Measurements from ENCODE around the gene BNIP5.

DNA sequence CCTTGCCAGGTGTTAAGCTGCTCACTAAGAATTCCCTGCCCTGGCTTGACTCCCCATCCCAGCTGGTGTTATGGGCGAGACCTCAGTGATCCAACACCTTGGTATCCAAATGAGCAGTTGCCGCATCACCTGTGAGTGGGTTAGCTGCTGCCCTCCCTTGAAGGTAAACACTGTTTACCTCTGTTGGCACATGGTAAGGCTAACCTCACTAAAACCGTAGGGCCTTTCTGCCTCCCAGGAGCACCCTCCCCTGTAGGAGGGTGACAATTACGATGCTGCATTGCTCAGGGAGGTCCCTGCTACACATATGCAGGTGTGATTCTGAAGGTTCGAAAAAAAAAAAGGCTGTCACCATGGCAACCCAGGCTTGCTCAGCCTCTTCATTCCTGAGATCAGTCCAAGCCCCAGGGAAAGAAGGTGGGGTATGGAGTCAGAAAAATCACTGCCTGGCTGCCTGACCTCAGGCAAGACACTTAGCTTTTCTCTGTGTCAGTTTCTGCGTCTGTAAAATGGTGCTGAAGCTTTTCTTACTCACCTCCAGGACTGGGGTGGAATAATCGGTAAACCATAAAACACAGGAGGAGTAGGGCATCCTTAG is 47.3 kb downstream of the BNIP5 start:
- TF ChIP-seq CTCF (IDR thresholded peaks at IDR 0.05) (no peak), EP300 (IDR thresholded peaks at IDR 0.05) (no peak), POLR2A (IDR thresholded peaks at IDR 0.05) (no peak), POLR2AphosphoS5 (IDR thresholded peaks at IDR 0.05) (no peak)

Measured in stomach (tissue), 4 donors.